Measurements from ENCODE around the gene RPS17.
A peak's percentile ranks its signal among the peaks of the same experiment; 100 is the strongest.

The RPS17 gene

GRCh38 chr15:82532991-82533481, 7.2 kb downstream of the RPS17 start:
- TF ChIP-seq YY1 (IDR thresholded peaks at IDR 0.05; ENCODE audit: low read depth) (no peak), ZBTB7A (IDR thresholded peaks at IDR 0.05; ENCODE audit: low read depth) (no peak), FOXM1 (IDR thresholded peaks at IDR 0.05; ENCODE audit: borderline replicate concordance, low read depth) (no peak), EP300 (IDR thresholded peaks at IDR 0.05; ENCODE audit: borderline replicate concordance) (no peak), TAF1 (IDR thresholded peaks at IDR 0.05; ENCODE audit: low read depth) (no peak), RAD21 (IDR thresholded peaks at IDR 0.05; ENCODE audit: low read depth) (no peak), CEBPB (IDR thresholded peaks at IDR 0.05) (no peak)

DNA sequence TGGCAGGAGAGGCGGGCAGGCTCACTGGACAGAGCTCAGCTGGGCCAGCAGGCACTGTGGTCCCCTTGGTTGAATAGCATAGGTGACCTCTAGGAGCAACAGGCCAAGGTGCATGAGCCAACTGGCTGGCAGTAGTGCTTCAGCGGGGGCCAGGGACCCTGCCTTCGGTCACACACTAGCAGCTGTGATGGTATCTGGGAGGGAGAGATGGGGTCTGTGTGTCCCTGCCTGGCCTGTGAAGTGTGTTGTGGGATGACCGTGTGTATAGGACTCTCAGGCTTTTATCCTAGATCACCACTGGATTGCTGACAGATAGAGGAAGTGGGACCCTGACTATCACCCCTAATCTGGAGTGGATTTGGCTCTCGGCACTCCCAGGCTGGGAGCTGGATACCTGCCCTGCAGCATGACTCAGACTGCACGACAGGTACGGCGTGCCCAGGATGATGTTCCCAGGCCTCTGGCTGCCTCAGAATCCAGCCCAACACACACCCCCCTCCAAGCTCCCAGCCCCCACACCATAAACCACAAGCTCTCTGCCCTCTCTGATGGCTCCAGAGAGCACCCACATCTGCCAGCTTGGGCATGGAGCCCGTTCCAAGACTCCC, 7.8 kb downstream of the RPS17 start:
- TF ChIP-seq FOXM1 (IDR thresholded peaks at IDR 0.05; ENCODE audit: borderline replicate concordance, low read depth) (no peak), TEAD4 (IDR thresholded peaks at IDR 0.05) (no peak), RAD21 (IDR thresholded peaks at IDR 0.05; ENCODE audit: low read depth) (no peak), CEBPB (IDR thresholded peaks at IDR 0.05) (no peak), MAX (IDR thresholded peaks at IDR 0.05) (no peak), NFIC (IDR thresholded peaks at IDR 0.05) (no peak), TAF1 (IDR thresholded peaks at IDR 0.05; ENCODE audit: low read depth) (no peak), CREB1 (IDR thresholded peaks at IDR 0.05; ENCODE audit: low read depth) (no peak), EGR1 (IDR thresholded peaks at IDR 0.05) (no peak), REST (IDR thresholded peaks at IDR 0.05; ENCODE audit: low read depth) (no peak), TCF12 (IDR thresholded peaks at IDR 0.05; ENCODE audit: low read depth) (no peak), EP300 (IDR thresholded peaks at IDR 0.05; ENCODE audit: borderline replicate concordance) (no peak)
- TF ChIP-seq, protein P1, sequence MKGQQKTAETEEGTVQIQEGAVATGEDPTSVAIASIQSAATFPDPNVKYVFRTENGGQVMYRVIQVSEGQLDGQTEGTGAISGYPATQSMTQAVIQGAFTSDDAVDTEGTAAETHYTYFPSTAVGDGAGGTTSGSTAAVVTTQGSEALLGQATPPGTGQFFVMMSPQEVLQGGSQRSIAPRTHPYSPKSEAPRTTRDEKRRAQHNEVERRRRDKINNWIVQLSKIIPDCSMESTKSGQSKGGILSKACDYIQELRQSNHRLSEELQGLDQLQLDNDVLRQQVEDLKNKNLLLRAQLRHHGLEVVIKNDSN (IDR thresholded peaks at IDR 0.05): no peak

DNA sequence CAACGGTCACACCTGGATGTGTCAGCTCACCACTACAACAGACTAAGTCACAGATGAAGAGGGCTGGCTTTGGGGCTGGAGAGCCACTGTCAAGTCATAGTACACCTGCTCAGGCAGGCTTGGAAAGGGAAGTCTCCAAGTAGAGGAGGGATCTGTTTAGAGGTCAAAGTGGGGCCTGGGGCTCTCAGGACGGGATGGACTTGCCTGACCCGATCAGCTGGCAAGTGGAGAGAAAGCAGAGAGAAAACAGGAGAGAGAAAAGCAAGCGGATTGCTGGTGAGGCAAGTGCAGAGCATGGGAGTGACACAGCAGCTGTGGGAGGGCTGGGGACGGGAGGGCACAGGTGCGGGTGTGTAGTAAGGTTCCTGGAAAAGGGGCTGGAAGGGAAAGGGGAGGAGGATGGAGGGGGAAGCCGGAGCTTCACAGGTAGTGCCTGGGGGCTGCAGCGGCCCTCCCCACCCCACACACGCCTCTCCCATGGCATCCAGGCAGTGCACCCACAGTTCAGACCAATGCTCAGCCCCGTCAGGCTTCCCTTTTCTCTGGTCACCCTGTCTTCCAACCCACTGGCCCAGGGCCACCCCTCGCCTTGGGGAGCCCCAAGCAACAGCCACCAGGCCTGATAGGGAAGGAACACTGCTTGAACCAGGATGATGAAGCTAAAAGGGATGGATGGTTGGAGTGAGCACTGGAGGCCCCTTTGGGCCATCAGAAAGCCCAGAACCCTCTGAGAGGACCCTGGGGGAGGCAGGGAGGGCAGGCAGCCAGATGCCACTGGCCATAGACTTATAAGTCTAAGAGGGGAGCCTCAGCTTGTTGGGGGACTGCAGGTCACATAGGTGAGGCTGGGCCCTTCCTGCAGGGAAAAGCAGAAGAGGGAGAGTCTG, 8.5 kb downstream of the RPS17 start:
- TF ChIP-seq MAX (IDR thresholded peaks at IDR 0.05) (no peak), TCF12 (IDR thresholded peaks at IDR 0.05; ENCODE audit: low read depth) (no peak), TEAD4 (IDR thresholded peaks at IDR 0.05) (no peak), EP300 (IDR thresholded peaks at IDR 0.05; ENCODE audit: borderline replicate concordance) (no peak), NFIC (IDR thresholded peaks at IDR 0.05) (no peak), RAD21 (IDR thresholded peaks at IDR 0.05; ENCODE audit: low read depth) (no peak), FOXM1 (IDR thresholded peaks at IDR 0.05; ENCODE audit: borderline replicate concordance, low read depth) (no peak), CREB1 (IDR thresholded peaks at IDR 0.05; ENCODE audit: low read depth) (no peak), TAF1 (IDR thresholded peaks at IDR 0.05; ENCODE audit: low read depth) (no peak), EGR1 (IDR thresholded peaks at IDR 0.05) (no peak)
- TF ChIP-seq, protein P1 (IDR thresholded peaks at IDR 0.05): no peak

DNA sequence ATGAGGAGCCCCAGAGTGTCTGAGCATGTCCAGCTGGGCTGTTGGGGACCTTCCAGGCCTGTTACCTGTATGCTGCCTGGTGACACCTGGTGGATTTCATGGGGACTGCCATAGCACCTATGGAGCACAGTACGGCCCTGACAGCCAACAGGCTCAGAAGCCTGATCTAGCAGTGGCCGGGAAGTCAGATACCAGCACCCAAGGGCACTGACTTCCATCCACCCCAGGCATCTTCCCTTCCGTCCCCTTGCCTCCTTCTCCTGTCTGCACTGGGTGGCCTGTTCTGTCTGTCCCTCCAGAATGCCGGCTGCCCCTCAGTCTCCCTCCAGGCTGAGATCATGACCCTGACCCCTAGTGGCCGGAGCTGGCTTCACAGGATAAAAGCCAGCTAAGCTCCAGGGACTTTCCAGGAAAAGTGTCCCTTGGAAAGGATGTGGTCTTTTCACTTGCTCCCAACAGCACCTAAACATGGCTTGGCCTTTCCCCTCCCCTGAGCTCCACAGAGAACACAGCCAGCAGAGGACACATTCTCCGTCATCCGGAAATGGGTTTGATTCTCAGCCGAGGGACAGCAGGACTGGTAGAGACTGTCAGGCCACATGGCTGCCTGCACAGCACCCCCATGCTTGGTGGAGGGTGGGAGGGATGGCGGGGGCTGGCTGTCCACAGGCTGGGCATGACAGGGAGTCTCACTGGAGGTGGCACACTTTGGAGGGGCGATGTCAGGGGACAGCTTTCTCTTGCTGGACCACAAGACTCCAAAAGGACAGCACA, 9.5 kb downstream of the RPS17 start:
- no peak for TF ChIP-seq MAX (IDR thresholded peaks at IDR 0.05)
- peak; percentile 50 for TF ChIP-seq RAD21 (IDR thresholded peaks at IDR 0.05; ENCODE audit: low read depth)
- TF ChIP-seq YY1 (IDR thresholded peaks at IDR 0.05; ENCODE audit: low read depth): peak; percentile 35; the same call in 1 of the 2 replicates

GRCh38 chr15:82530006-82530405, 10.3 kb downstream of the RPS17 start:
- TF ChIP-seq REST (IDR thresholded peaks at IDR 0.05; ENCODE audit: low read depth): no peak
- TF ChIP-seq, protein P1 (IDR thresholded peaks at IDR 0.05): no peak
- no peak for TF ChIP-seq CEBPB (IDR thresholded peaks at IDR 0.05)
- TF ChIP-seq TEAD4 (IDR thresholded peaks at IDR 0.05): no peak
- no peak for TF ChIP-seq EGR1 (IDR thresholded peaks at IDR 0.05)
- no peak for TF ChIP-seq TCF12 (IDR thresholded peaks at IDR 0.05; ENCODE audit: low read depth)

Data from Ishikawa (cell line).